ENCODE measurements around the gene SEC16B. TPM values are rescaled to one million over a fixed set of nuclear protein-coding genes. Genes with fewer than 3 reads are reported as not detected.

The SEC16B gene
- total RNA-seq, 1 donor from 2014 or later = 1.7 TPM

DNA sequence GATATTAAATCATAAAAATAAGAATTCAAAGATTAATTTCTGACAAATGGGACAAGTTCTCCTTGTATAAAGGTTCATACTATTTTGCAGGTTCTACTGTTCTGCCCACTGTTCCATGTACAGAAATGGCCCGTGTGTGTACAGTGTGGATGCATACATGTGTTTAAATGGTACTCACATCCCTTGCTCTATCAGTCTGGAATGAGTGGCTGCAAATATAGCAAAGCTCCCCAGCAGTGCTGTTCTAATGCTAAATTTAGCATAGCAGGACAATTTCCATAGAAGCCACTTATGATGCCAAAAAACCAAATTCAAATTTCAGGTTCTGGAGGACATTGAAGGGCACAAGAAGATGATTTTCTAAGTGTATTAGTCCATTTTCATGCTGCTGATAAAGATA lies 9.4 kb upstream of the SEC16B start:
- no peaks in the 10 kb centered on the region for H3K4me1 ChIP-seq
- no peak for DNase-seq (ENCODE audit: extremely low spot score in 2 of 2)
- no peak overlapping the region for H3K27ac ChIP-seq
- TF ChIP-seq POLR2AphosphoS5 (IDR thresholded peaks at IDR 0.05; ENCODE audit: insufficient read depth in 1 of 2, low read depth in 1 of 2) (no peak), POLR2A (IDR thresholded peaks at IDR 0.05) (no peak)
- TF ChIP-seq, protein P1, sequence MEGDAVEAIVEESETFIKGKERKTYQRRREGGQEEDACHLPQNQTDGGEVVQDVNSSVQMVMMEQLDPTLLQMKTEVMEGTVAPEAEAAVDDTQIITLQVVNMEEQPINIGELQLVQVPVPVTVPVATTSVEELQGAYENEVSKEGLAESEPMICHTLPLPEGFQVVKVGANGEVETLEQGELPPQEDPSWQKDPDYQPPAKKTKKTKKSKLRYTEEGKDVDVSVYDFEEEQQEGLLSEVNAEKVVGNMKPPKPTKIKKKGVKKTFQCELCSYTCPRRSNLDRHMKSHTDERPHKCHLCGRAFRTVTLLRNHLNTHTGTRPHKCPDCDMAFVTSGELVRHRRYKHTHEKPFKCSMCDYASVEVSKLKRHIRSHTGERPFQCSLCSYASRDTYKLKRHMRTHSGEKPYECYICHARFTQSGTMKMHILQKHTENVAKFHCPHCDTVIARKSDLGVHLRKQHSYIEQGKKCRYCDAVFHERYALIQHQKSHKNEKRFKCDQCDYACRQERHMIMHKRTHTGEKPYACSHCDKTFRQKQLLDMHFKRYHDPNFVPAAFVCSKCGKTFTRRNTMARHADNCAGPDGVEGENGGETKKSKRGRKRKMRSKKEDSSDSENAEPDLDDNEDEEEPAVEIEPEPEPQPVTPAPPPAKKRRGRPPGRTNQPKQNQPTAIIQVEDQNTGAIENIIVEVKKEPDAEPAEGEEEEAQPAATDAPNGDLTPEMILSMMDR (IDR thresholded peaks at IDR 0.05) = no peak
- H3K9me3 ChIP-seq = no peaks in the 10 kb centered on the region
- intact Hi-C loops (cut with DNase I) = no loop called here
- H3K36me3 ChIP-seq = no peaks in the 10 kb centered on the region
- no peak overlapping the region for H3K4me3 ChIP-seq
- no peaks in the 10 kb centered on the region for H3K27me3 ChIP-seq

DNA sequence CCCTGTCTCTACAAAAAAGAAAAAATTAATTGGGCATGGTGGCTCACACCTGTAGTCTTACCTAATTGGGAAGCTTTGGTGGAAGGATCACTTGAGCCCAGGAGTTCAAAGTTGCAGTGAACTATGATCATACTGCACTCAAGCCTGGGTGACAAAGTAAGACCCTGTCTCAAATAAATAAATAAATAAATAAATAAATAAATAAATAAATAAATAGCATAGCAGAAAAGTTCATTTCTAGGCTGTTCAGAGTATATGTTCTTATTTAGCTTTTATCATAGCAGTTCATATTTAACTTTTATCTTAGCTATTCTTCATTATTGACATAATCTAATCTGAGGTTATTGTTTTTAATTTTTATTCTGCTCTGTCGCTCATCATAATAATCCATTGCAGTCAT lies 8.7 kb upstream of the SEC16B start:
- no peak for TF ChIP-seq POLR2A (IDR thresholded peaks at IDR 0.05)
- H3K9me3 ChIP-seq = no peaks in the 10 kb centered on the region
- no peak overlapping the region for H3K27ac ChIP-seq
- H3K4me3 ChIP-seq = no peak overlapping the region
- no peaks in the 10 kb centered on the region for H3K4me1 ChIP-seq
- intact Hi-C loops (cut with DNase I) = no loop called here
- H3K36me3 ChIP-seq = no peaks in the 10 kb centered on the region
- H3K27me3 ChIP-seq = no peaks in the 10 kb centered on the region
- DNase-seq (ENCODE audit: extremely low spot score in 2 of 2) = no peak

DNA sequence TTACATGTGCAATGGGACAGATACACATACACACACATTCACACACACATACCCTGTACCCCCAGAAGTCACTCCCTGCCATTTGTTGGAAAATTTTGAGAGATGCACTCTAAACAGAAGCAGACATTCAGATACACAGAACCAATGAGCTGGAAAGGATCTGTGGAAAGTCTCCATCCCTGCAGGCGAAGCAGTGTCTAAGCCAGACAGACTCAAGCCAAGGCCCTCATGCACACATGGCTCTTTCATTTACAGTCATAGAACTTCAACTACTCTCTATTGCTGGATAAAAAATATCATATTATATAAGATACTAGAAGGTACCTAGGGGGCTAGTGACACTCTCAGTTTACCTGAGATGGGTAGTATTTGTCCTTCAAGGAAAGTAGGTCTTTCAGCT lies 7.3 kb upstream of the SEC16B start:
- Histone ChIP-seq H3K27me3 (no peaks in the 10 kb centered on the region), H3K9me3 (no peaks in the 10 kb centered on the region), H3K36me3 (no peaks in the 10 kb centered on the region), H3K27ac (no peak overlapping the region), H3K4me1 (no peaks in the 10 kb centered on the region), H3K4me3 (no peak overlapping the region)
- intact Hi-C loops (cut with DNase I) = no loop called here
- DNase-seq (ENCODE audit: extremely low spot score in 2 of 2) = no peak
- TF ChIP-seq POLR2AphosphoS5 (IDR thresholded peaks at IDR 0.05; ENCODE audit: insufficient read depth in 1 of 2, low read depth in 1 of 2) (no peak), POLR2A (IDR thresholded peaks at IDR 0.05) (no peak)
- TF ChIP-seq, protein P1 (IDR thresholded peaks at IDR 0.05) = no peak

DNA sequence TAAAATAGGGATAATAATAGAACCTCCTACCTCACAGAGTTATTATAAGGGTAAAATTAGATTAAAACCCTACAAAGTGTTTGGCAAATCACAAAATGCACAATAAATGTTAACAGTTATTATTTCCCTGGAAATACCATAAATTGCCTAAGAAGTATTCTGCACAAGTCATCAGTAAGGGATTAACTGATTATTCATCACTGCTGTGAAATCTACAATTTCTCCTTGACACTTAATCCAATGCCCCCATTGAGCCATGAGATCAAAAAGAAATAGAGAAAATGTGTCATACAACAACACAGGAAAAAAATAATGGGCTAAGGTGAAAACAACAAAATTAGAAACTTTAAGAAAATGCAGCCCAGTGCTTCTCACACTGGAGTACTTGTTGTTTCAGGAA lies 6.7 kb upstream of the SEC16B start:
- Histone ChIP-seq H3K27me3 (no peaks in the 10 kb centered on the region), H3K27ac (no peak overlapping the region), H3K4me1 (no peaks in the 10 kb centered on the region), H3K9me3 (no peaks in the 10 kb centered on the region), H3K4me3 (no peak overlapping the region), H3K36me3 (no peaks in the 10 kb centered on the region)
- DNase-seq (ENCODE audit: extremely low spot score in 2 of 2) = no peak
- intact Hi-C loops (cut with DNase I) = no loop called here
- no peak for TF ChIP-seq POLR2A (IDR thresholded peaks at IDR 0.05)
- TF ChIP-seq, protein P1 (IDR thresholded peaks at IDR 0.05) = no peak
- no peak for TF ChIP-seq POLR2AphosphoS5 (IDR thresholded peaks at IDR 0.05; ENCODE audit: insufficient read depth in 1 of 2, low read depth in 1 of 2)

DNA sequence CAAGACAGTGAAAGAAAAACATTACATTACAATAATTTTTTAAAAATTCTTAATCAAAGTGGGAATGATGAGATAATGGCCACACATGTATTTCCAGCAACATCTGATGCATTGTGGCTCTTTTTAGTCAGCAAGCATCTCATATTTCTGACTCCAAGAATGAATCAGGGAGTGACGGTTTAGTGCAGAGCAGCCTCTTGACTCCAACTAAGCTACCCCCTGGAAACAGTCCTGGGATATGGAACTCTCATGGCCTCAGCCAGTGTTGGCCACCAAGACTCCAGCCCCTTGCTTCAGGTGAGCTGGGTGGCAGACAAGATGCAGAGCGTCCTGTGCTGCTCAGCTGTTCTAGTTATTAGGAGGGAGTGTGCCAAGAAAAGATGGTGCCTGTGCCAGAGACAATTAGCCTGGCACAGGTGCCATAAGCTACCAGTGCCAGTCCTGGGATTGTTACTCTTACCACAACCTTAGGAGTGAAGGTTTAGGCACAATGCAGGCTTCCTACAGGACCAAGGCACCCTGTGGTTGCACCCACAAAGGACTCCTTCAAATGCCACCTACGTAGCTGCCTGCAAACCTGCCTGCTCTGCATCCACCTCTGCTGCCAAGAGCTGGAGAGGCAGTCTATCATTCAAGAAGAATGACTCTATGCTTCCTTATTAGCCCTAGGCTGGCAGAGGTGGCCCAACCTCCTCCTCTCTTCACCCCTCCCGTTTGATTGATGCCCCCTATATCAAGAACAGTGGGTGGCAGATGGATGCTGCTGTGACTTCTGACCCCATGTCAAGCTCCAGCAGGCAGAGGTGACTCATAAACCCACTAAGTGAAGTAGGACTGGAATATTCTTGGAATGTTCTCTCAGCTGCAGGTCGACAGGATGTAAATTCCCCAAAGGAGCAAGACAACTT lies 6.0 kb upstream of the SEC16B start:
- H3K9me3 ChIP-seq = no peaks in the 10 kb centered on the region
- no peak overlapping the region for H3K4me3 ChIP-seq
- no peak overlapping the region for H3K27ac ChIP-seq
- no peaks in the 10 kb centered on the region for H3K4me1 ChIP-seq
- no peaks in the 10 kb centered on the region for H3K27me3 ChIP-seq
- DNase-seq (ENCODE audit: extremely low spot score in 2 of 2) = no peak
- TF ChIP-seq POLR2A (IDR thresholded peaks at IDR 0.05) = no peak
- TF ChIP-seq, protein P1 (IDR thresholded peaks at IDR 0.05) = no peak
- TF ChIP-seq POLR2AphosphoS5 (IDR thresholded peaks at IDR 0.05; ENCODE audit: insufficient read depth in 1 of 2, low read depth in 1 of 2) = no peak
- H3K36me3 ChIP-seq = no peaks in the 10 kb centered on the region
- intact Hi-C loops (cut with DNase I) = no loop called here
